Stimulated activated naive CD8-positive, alpha-beta T cell treated with anti-CD3 and anti-CD28 coated beads, Interleukin-15, Interleukin-2, amounts not matched to agents 100 ng/mL and 50 ng/mL, for 24 hours (primary cell): Measurements from ENCODE around the gene SH3RF3.

Source experiments
- H3K27ac Mint-ChIP-seq: one replicate; pipeline ENCODE4 v1.8.0; 2021; ENCODE audit warnings: mild to moderate bottlenecking, mixed read lengths
- H3K27me3 Mint-ChIP-seq: one replicate; pipeline ENCODE4 v1.8.0; 2021; ENCODE audit warnings: mixed read lengths
- H3K36me3 Mint-ChIP-seq: one replicate; pipeline ENCODE4 v1.8.0; 2021; ENCODE audit warnings: low read depth, mixed read lengths
- H3K4me1 Mint-ChIP-seq: one replicate; pipeline ENCODE4 v1.8.0; 2021; ENCODE audit warnings: low read depth, mixed read lengths
- H3K4me3 Mint-ChIP-seq: one replicate; pipeline ENCODE4 v1.8.0; 2021; ENCODE audit warnings: mild to moderate bottlenecking, mixed read lengths
- H3K9me3 Mint-ChIP-seq: one replicate; pipeline ENCODE4 v1.8.0; 2021; ENCODE audit warnings: mixed read lengths

The SH3RF3 gene

DNA sequence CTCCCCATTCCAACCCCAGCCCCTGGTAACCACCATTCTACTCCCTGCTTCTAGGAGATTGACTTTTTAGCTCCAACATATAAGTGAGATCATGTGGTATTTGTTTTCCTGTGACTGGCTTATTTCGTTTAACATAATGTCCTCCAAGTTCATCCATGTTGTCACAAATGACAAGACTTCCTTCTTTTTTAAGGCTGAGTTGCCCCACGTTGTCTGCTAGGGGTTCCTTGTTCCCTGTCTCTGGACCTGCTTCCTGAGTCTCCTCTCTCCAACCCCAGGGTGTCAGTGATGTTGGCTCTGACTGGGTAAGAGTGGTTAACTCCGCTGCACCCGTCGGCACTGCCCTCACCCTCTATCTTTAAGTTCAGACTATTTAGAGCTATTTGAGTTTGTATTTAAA is 175.2 kb downstream of the SH3RF3 start:
- no peak overlapping the region for H3K4me3 Mint-ChIP-seq
- peaks cover 4% of the 10 kb centered on the region for H3K4me1 Mint-ChIP-seq
- H3K27ac Mint-ChIP-seq, result no peak overlapping the region
- H3K27me3 Mint-ChIP-seq, result no peaks in the 10 kb centered on the region
- H3K36me3 Mint-ChIP-seq, result no peaks in the 10 kb centered on the region
- H3K9me3 Mint-ChIP-seq, result no peaks in the 10 kb centered on the region

DNA sequence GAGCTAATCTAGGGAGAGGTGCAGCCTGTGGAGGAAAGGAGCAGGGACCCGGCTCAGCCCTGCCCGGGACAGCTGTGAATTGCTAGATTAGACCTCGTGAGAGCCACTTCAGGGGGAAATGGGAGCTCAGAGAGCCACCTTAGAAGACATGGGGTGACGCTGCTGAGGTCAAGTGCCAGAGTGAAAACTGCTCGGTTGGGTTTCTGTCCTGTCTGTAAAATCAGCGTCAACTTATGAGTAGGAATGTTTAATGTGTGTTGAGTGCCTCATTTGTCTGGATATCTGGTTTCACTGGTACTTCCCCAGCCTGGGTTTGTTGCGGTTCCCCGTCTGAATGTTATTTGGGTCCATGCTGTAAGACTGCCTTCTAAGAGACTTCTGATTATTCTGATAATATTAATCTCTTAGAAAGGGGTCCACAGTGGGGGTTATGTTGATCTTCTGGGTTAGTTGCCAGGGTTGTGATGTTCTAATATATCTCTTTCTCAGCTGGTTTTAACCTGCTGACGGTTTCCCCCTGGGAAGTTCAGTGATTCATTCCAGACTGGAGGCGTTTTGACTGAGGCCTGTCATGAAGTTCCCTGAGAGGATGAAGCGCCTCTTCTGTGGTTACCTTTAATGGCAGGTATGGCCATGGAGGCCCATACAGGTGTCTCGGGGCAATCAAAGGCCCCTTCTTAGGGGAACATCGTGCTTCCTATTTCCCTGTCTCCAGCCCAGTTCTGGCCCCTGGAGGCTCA is 175.9 kb downstream of the SH3RF3 start:
- no peaks in the 10 kb centered on the region for H3K9me3 Mint-ChIP-seq
- no peaks in the 10 kb centered on the region for H3K36me3 Mint-ChIP-seq
- no peaks in the 10 kb centered on the region for H3K27me3 Mint-ChIP-seq
- H3K4me3 Mint-ChIP-seq, result no peak overlapping the region
- H3K4me1 Mint-ChIP-seq, result peaks cover 1% of the 10 kb centered on the region
- H3K27ac Mint-ChIP-seq, result no peak overlapping the region

DNA sequence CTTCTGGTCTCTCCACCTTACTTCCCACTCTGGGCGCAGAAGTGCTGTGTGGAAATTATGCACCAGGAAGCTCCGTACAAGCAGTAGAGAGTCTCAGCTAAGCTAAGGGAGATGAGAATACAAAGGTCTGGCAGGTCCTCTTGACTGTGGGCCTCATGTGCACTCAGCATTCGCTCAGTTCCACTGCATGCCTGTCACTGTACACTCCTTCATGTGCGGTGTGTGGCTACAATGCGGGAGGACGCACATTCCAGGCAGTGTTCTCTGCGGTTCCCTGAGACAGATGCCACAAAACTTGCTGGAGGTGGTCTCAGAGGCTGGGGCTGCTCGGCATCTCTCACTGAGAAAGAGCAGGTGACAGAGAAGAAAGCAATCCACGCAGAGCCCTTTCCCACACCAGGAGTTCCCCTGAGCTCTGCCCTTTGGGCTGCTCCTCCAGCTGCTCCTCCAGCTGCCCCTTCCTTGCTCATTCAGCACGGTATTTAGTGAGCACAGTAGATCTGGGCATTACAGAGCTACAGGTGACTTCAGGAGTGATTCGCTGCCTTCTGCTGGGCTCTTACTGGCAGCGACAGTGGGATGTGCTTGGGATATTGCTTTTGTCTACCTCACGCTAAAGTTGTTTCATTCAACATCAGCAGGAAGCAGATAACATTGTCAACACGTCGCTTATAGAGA is 176.6 kb downstream of the SH3RF3 start:
- H3K9me3 Mint-ChIP-seq, result no peaks in the 10 kb centered on the region
- H3K4me3 Mint-ChIP-seq, result no peak overlapping the region
- no peaks in the 10 kb centered on the region for H3K4me1 Mint-ChIP-seq
- no peaks in the 10 kb centered on the region for H3K36me3 Mint-ChIP-seq
- no peak overlapping the region for H3K27ac Mint-ChIP-seq
- H3K27me3 Mint-ChIP-seq, result no peaks in the 10 kb centered on the region

DNA sequence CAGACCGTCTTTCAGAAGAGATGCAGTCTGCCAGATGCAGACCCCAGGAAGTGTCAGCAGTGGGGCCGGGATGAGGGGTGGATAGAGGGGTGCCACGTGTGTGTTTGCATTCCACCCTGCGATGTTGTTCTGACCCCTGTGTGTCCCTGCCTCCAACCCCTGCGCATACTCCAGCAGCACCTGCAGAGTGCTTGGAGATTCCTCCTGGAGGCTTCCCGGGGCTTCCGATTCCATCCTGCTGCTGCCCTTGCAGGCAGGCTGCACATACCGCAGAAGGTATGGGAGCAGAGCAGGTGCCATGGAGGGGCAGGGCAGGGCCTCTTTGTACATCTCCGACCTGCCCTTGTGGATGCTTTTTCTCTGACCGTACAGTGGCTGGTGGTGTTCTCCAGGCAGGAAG is 177.2 kb downstream of the SH3RF3 start:
- H3K4me1 Mint-ChIP-seq, result no peaks in the 10 kb centered on the region
- no peaks in the 10 kb centered on the region for H3K27me3 Mint-ChIP-seq
- H3K36me3 Mint-ChIP-seq, result no peaks in the 10 kb centered on the region
- no peaks in the 10 kb centered on the region for H3K9me3 Mint-ChIP-seq
- H3K4me3 Mint-ChIP-seq, result no peak overlapping the region
- no peak overlapping the region for H3K27ac Mint-ChIP-seq

DNA sequence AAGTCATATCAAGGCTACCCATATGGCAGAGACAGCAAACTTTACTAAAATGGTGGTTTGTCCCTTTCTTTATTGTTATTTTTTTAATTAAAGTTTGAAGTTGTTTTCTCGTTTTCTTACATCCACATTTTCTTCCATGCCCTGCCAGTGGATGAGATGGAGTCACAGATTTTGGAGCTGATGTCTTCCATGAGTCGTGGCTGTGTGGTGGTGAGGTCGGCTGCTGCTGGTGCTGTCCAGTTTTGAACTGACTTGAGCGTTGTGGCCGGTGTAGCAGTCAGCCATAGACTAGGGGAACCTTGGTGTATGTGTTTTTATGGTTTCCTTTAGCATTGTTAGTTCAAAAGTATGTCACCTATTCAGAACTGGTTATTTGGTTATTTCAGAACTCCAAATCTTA is 182.8 kb downstream of the SH3RF3 start:
- Mint-ChIP-seq H3K4me3 (no peak overlapping the region), H3K36me3 (no peaks in the 10 kb centered on the region), H3K27ac (no peak overlapping the region), H3K27me3 (no peaks in the 10 kb centered on the region), H3K9me3 (no peaks in the 10 kb centered on the region), H3K4me1 (no peaks in the 10 kb centered on the region)

DNA sequence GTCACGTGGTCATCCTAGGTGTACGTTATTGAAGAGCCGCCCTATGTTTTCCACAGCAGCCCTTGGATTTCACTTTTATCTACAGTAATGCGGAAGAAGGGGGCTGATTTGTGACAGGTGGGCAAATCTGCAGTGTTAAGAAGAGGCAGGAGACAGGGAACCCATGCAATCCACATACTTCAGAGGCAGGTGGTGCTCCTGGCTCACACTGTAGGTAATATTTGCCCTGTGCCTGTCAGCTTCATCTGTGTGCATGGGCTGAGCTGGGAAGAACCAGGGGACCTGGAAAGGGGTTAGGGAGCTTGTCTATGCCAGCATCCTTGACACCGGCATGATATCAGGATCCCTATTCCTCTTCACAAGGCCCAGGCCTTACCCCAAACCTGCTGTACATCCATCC is 183.9 kb downstream of the SH3RF3 start:
- Mint-ChIP-seq H3K27ac (no peak overlapping the region), H3K4me3 (no peak overlapping the region), H3K4me1 (no peaks in the 10 kb centered on the region), H3K9me3 (no peaks in the 10 kb centered on the region), H3K27me3 (no peaks in the 10 kb centered on the region), H3K36me3 (no peaks in the 10 kb centered on the region)

DNA sequence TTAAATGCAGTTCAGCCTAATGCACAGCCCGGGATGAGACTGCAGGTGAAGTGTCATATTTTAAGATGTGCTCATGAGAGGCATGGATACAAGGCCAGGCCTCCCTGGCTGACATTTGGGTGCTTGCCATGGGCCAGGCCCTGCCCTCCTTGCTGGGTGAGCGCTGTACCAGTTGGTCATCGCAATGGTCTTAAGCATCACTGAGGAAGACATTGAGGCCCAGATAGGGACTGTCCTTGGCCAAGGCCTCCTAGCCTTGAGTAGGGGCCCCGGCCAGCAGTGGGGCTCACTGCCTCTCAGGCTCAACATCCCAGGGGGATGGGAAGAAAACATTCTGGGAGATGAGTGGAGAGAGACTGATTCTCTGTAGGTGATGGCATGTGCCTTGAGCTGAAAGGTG is 184.3 kb downstream of the SH3RF3 start:
- H3K4me3 Mint-ChIP-seq, result no peak overlapping the region
- no peaks in the 10 kb centered on the region for H3K9me3 Mint-ChIP-seq
- H3K36me3 Mint-ChIP-seq, result no peaks in the 10 kb centered on the region
- H3K27me3 Mint-ChIP-seq, result no peaks in the 10 kb centered on the region
- H3K4me1 Mint-ChIP-seq, result no peaks in the 10 kb centered on the region
- no peak overlapping the region for H3K27ac Mint-ChIP-seq

DNA sequence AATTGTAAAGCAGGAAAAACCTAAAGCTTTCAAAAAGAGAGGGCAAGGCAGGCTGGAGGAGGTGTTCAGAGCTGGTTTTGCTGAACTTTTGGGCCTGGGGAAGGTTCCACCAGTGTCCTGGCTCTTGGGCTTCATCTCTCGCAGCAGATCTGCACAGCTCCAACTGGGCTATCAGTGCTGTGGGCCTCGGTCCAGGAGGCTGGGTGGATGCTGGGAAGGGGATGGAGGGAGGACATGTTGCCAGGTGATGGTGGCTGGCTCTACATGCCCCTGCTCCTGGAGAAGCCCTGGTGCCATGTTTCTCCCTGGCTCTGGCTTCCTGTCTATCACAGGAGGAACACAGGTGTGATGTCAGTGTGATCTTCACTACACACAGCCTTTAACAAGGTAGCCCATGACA is 187.1 kb downstream of the SH3RF3 start:
- Mint-ChIP-seq H3K36me3 (no peaks in the 10 kb centered on the region), H3K9me3 (no peaks in the 10 kb centered on the region), H3K27ac (no peak overlapping the region), H3K4me1 (peaks cover 15% of the 10 kb centered on the region), H3K27me3 (no peaks in the 10 kb centered on the region), H3K4me3 (no peak overlapping the region)

DNA sequence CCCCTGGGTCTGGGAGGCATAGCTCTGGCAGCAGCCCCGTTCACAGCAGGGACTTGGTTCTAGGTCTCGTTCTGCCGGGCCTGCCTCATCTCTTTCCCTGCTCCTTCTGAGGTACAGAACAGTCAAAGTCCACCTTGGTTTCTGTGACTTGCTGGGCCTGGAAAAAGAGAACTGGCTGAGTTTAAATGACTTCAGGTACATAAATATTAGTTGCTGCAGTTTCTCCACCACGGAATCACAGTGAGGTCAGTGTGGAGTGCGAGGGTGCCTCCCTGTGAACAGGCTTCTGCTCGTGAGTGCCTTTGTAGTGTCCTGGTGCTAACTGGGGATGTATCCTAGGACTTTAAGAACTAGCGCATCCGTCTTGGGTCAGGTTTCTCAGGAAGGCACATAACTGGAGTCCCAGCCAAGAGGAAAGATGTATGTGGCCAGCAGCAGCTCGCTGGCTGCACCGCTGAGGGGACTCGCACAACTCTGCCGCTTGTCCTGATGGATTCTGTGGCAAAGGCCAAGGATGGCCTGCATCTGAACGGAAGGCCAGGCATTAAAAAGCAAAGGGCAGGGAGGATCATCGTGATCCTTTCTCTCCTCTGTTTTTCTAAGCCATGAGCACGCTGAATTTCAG is 188.6 kb downstream of the SH3RF3 start:
- Mint-ChIP-seq H3K9me3 (no peaks in the 10 kb centered on the region), H3K4me1 (peaks cover 15% of the 10 kb centered on the region), H3K36me3 (no peaks in the 10 kb centered on the region), H3K27ac (no peak overlapping the region), H3K27me3 (no peaks in the 10 kb centered on the region), H3K4me3 (no peak overlapping the region)

DNA sequence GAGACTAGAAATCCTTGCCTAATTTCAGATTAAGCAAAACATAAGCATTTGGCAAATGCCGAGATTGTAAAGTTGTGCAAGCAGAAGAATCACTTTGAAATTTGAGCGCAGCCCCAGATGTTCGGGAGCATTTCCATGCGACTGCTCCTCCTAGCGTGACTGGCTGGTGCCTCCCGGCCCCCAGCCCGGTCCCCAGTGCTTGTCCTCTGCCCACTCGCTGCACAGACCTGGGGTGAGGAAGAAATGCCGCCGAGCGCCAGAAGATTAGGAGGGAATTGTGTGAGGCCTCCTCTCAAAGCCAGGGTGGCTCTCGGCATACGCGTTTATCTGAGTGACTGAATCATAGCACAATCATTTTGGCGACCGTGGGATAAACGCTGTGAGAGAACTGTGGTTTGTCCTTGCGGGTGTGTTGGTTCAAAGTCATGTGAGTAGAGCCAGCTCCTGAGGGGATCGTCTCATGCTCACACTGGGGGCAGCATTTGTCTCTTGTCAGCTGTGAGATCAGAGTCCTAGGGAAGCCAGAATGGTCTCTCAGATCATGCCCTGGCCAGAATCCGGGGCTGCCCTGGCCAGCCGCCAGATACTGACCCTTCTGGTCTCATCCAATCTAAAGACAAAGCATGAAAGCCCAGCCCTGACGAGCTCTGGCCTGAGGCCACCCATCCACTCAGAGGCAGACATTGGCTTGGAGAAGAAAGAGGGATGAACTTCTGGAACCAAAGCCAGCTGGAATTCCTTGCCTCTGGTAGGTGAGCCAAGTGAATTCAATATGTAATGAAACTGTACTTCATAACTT is 189.3 kb downstream of the SH3RF3 start:
- Mint-ChIP-seq H3K4me3 (no peak overlapping the region), H3K9me3 (no peaks in the 10 kb centered on the region), H3K27me3 (no peaks in the 10 kb centered on the region), H3K36me3 (no peaks in the 10 kb centered on the region), H3K27ac (no peak overlapping the region), H3K4me1 (peaks cover 15% of the 10 kb centered on the region)

DNA sequence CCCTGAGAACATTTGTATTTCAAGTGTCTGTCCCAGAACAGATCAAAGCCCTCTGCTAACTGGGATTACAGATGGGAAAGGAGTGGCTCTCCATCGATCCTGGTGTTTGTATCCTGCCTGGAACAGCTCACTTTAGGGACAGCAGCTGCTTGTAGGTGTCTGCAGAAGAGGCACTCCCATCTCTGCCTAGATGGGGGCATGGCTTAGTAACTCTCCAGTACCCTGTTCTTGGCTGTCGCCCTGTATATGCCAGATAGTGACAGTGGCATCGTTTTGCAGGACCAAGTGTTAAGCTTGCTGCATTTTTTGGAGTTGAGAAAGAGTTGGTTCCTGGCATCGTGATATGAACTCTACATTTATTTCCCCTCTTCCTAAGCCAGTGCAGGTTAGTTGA is 189.9 kb downstream of the SH3RF3 start:
- H3K9me3 Mint-ChIP-seq, result no peaks in the 10 kb centered on the region
- no peaks in the 10 kb centered on the region for H3K36me3 Mint-ChIP-seq
- no peak overlapping the region for H3K27ac Mint-ChIP-seq
- H3K4me1 Mint-ChIP-seq, result peaks cover 15% of the 10 kb centered on the region
- H3K4me3 Mint-ChIP-seq, result no peak overlapping the region
- no peaks in the 10 kb centered on the region for H3K27me3 Mint-ChIP-seq

DNA sequence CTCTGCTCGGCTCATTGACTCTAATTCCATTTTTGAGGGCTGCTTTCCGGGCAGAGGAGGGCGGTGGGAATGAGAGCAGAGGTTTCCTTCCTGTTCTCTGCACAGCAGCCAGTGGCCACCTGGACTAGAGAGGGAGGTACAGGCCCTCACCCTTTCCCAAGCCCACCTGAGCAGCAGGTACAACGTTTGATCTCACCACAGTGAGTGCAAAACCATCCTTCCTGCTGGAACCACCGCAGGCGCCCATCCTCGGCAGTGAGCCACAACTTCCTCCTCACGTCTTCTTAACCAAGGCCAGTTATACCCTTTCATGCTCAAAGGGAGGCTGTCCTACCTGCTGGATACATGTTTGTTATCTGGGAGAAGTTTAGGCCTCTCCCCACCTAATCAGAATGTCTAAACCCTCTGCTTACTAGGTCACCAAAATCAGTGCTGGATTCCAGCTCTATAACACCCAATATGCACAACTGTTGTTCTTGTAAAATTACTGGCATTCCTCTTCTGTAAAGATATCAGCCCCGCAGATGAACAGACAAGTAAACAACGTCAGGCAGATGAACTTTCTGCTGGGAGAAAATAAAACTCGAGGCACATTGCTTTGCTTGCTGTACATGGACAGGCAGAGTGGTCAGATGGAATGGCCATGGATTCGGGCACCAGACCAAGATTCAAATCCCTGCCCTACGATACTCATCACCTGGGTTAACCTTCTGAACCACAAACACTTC is 191.4 kb downstream of the SH3RF3 start:
- no peak overlapping the region for H3K4me3 Mint-ChIP-seq
- no peak overlapping the region for H3K27ac Mint-ChIP-seq
- no peaks in the 10 kb centered on the region for H3K27me3 Mint-ChIP-seq
- no peaks in the 10 kb centered on the region for H3K36me3 Mint-ChIP-seq
- H3K4me1 Mint-ChIP-seq, result peaks cover 15% of the 10 kb centered on the region
- H3K9me3 Mint-ChIP-seq, result no peaks in the 10 kb centered on the region

DNA sequence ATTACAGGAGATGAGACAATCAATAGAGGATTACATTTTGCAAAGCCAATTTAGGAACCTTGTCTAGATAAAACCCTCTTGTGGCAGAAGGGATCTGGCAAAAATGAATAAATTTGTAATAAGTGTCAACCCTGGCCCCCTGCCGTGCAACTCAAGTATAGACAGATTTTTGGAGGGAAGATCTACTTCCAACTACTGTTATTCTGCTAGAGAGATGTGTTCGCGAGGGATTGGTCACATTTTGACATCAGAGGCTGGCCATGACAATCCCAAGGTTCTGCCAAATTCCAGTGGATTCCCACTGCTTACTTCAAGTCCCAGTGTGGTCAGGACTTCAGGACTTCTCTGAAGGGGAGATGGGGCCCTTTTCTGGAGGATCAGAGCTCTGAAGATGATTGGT is 192.6 kb downstream of the SH3RF3 start:
- Mint-ChIP-seq H3K36me3 (no peaks in the 10 kb centered on the region), H3K27ac (no peak overlapping the region), H3K4me1 (peaks cover 15% of the 10 kb centered on the region), H3K4me3 (no peak overlapping the region), H3K27me3 (no peaks in the 10 kb centered on the region), H3K9me3 (no peaks in the 10 kb centered on the region)

DNA sequence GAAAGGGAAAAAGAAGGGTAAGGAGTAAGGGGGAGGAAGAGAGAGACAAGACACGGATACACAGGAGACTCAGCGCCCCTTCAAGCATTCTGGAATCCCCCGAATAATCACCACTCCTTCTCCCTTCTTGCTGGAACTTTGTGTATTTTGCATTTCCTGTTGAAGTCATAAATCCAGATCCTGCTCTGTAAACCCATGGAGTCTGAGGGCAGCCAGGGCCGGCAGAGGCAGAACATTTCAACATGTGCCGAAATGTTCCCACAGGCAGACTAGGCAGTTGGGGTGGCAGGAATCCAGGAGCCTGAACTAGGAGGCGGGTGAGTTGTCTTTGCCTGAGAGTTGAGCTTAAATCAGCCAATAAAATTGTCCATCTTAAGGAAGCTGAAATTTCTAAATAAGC is 193.1 kb downstream of the SH3RF3 start:
- Mint-ChIP-seq H3K27me3 (no peaks in the 10 kb centered on the region), H3K36me3 (no peaks in the 10 kb centered on the region), H3K4me1 (peaks cover 15% of the 10 kb centered on the region), H3K27ac (no peak overlapping the region), H3K4me3 (no peak overlapping the region), H3K9me3 (no peaks in the 10 kb centered on the region)
